A549 (cell line): ENCODE data around the gene PTPRK. TPM values are rescaled to one million over a fixed set of nuclear protein-coding genes. Genes with fewer than 3 reads are reported as not detected.

ENCODE experiments used
- ATAC-seq, 2 experiments: fragments of 200-7000 bp in 1 of 2; fragments of >200 bp in 1 of 2; cut with Nextera tagmentation in 1 of 2; cut with Tn5 transposase in 1 of 2; 3 replicates each; pipeline versions ENCODE4 v1.8.0 to v1.9.1; 2018 to 2020; ENCODE audit warnings: mild to moderate bottlenecking in 1 of 2, moderate library complexity in 1 of 2
- CTCF ChIA-PET: fragments of 300-600 bp; sonication (Branson Sonifier 250); formaldehyde crosslinking; extraction: SDS; loops from one replicate; lab custom pipeline; 2021; ENCODE audit warnings: antibody characterized with exemption, inconsistent platforms; lab: Yijun Ruan, JAX
- POLR2A ChIA-PET: fragments of 350-600 bp; formaldehyde crosslinking; extraction: SDS; loops from one replicate; lab custom pipeline; 2021; ENCODE audit warnings: antibody characterized with exemption, inconsistent platforms; lab: Yijun Ruan, JAX
- DNase-seq, 2 experiments: peaks; one replicate each; pipeline versions ENCODE4 v3.0.0 to v3.0.0-alpha.2; 2011 to 2016; ENCODE audit warnings: low read depth in 1 of 2, low spot score in 1 of 2
- FAIRE-seq: peaks from 2 replicates; lab custom pipeline; 2011; peaks lifted over from hg19 to GRCh38; lab: Jason Lieb, UNC
- H3K27ac ChIP-seq, 2 experiments: fragments of >200 bp; sonication (Bioruptor Twin); formaldehyde crosslinking; 3 replicates each; pipeline ENCODE4 v1.5.1; 2016 to 2017
- H3K4me1 ChIP-seq: fragments of >200 bp; sonication (Bioruptor Twin); formaldehyde crosslinking; 3 replicates; pipeline ENCODE4 v1.6.1; 2016
- H3K4me2 ChIP-seq: fragments of >200 bp; sonication (Bioruptor Twin); formaldehyde crosslinking; 3 replicates; pipeline ENCODE4 v1.6.1; 2016
- H3K4me3 ChIP-seq: fragments of >200 bp; sonication (Bioruptor Twin); formaldehyde crosslinking; 3 replicates; pipeline ENCODE4 v1.5.1; 2016
- H3K9me3 ChIP-seq: fragments of >200 bp; sonication (Bioruptor Twin); formaldehyde crosslinking; 3 replicates; pipeline ENCODE4 v1.6.1; 2016
- CEBPB ChIP-seq, 2 experiments: fragments of >200 bp in 1 of 2; sonication (Bioruptor Twin) in 1 of 2; formaldehyde crosslinking in 1 of 2; IDR thresholded peaks; 2 replicates each; pipeline ENCODE4 v1.6.1; 2012 to 2016
- EP300 ChIP-seq, 2 experiments: fragments of >200 bp; sonication (Bioruptor Twin); formaldehyde crosslinking; IDR thresholded peaks; 2 replicates in 1 of 2; 3 replicates in 1 of 2; pipeline ENCODE4 v1.6.1; 2016 to 2017
- FOSL2 ChIP-seq, 2 experiments: fragments of 450-650 bp in 1 of 2; fragments of >200 bp in 1 of 2; sonication (Bioruptor Twin) in 1 of 2; formaldehyde crosslinking; IDR thresholded peaks; 2 replicates each; pipeline versions ENCODE4 v1.5.0 to v1.6.1; 2016 to 2020; ENCODE audit warnings: mild to moderate bottlenecking in 1 of 2, moderate library complexity in 1 of 2
- HDAC2 ChIP-seq: fragments of 200-600 bp; sonication (generic); IDR thresholded peaks from 2 replicates; pipeline ENCODE4 v1.6.1; 2016
- MYC ChIP-seq: IDR thresholded peaks from 2 replicates; pipeline ENCODE4 v1.6.1; 2012; ENCODE audit warnings: mild to moderate bottlenecking, inconsistent platforms, low read length, improper control_type of control experiment, borderline replicate concordance
- NFE2L2 ChIP-seq: fragments of 150-350 bp; conservative IDR thresholded peaks from 2 replicates; pipeline ENCODE4 v1.6.1; 2014; ENCODE audit warnings: low read length
- RAD21 ChIP-seq, 2 experiments: fragments of >200 bp in 1 of 2; sonication (Bioruptor Twin) in 1 of 2; formaldehyde crosslinking in 1 of 2; IDR thresholded peaks in 1 of 2; conservative IDR thresholded peaks in 1 of 2; 2 replicates in 1 of 2; 3 replicates in 1 of 2; pipeline ENCODE4 v1.6.1; 2012 to 2018; ENCODE audit warnings: inconsistent platforms in 1 of 2
- RNF2 ChIP-seq: fragments of 200-600 bp; sonication (generic); IDR thresholded peaks from 2 replicates; pipeline ENCODE4 v1.6.1; 2016; ENCODE audit warnings: low read depth, mild to moderate bottlenecking, antibody characterized with exemption, moderate library complexity, borderline replicate concordance
- TFCP2L1 ChIP-seq: fragments of 250-450 bp; sonication (Bioruptor Pico); IDR thresholded peaks from 2 replicates; pipeline ENCODE4 v1.5.0; 2021; ENCODE audit warnings: mild to moderate bottlenecking
- WGBS: methylation state at CpG from one replicate; pipeline ENCODE4 v1.1.6; 2017; ENCODE audit errors: missing lambda C conversion rate; 5-methylcytosine and 5-hydroxymethylcytosine counted together
- polyA plus RNA-seq, 4 experiments: library from polyadenylated mRNA; depleted of rRNA in 3 of 4; stranded (reverse); fragments of >200 nt; fragmentation: RNase III in 1 of 4; extraction: RNeasy Plus Mini Kit Qiagen cat#74134 plus additional on column Dnase treatment in 1 of 4; gene quantifications; 2 replicates in 3 of 4; 3 replicates in 1 of 4; pipeline ENCODE4 v1.2.3, GENCODE V29; 2011 to 2017
- TF ChIP-seq, protein P1 (sequence below): IDR thresholded peaks from 2 replicates; pipeline ENCODE4 v1.6.1; 2012
- TF ChIP-seq, protein P2 (sequence below): fragments of 200-600 bp; sonication (generic); IDR thresholded peaks from 2 replicates; pipeline ENCODE4 v1.6.1; 2016; ENCODE audit warnings: antibody characterized with exemption, mild to moderate bottlenecking, moderate library complexity
- TF ChIP-seq, protein P3 (sequence below): IDR thresholded peaks from 2 replicates; pipeline ENCODE4 v1.6.1; 2012
- TF ChIP-seq, protein P4 (sequence below): fragments of 150-350 bp; IDR thresholded peaks from 2 replicates; pipeline ENCODE4 v1.6.1; 2014; ENCODE audit warnings: low read depth, mild to moderate bottlenecking, low read length
- TF ChIP-seq, protein P5 (sequence below): IDR thresholded peaks from 2 replicates; pipeline ENCODE4 v1.6.1; 2012; ENCODE audit warnings: low read depth, borderline replicate concordance
- TF ChIP-seq, protein P6 (sequence below): fragments of 450-650 bp; IDR thresholded peaks from 2 replicates; pipeline ENCODE4 v1.6.1; 2014; ENCODE audit warnings: antibody characterized with exemption
- TF ChIP-seq, protein P7 (sequence below): fragments of 250-450 bp; sonication (Bioruptor Pico); IDR thresholded peaks from 2 replicates; pipeline ENCODE4 v1.5.0; 2020; ENCODE audit warnings: low read depth, mild to moderate bottlenecking, moderate library complexity

PTPRK gene
- polyA plus RNA-seq, 2 of the 4 experiments (the other 2 are of a cell fraction), result 14.4 to 16.1 TPM

DNA sequence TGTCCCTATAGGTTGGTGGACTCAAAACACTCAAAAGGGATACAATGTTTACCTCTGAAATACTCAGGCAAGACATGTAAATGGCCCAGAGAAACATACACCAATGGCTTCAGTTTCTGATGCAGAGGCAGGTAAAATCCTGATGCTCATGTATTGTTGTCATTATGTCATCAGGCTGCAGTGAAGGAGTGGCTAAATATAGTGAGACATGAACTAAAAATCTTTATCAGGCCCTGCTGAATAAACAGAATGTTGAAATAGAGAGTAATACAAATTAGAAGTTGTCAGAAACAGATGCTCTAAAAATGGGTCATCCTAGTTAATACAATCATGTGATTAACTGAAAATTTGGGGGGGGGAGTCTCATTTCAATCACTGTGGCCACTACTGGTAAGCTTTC is 20.4 kb downstream of the PTPRK start:
- TF ChIP-seq, protein P1, sequence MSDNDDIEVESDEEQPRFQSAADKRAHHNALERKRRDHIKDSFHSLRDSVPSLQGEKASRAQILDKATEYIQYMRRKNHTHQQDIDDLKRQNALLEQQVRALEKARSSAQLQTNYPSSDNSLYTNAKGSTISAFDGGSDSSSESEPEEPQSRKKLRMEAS, result no peak
- TF ChIP-seq FOSL2 (IDR thresholded peaks at IDR 0.05), result no peak
- TF ChIP-seq FOSL2 (CRISPR knock-in tag; IDR thresholded peaks at IDR 0.05), result peak; percentile 27; the same call in 1 of the 2 replicates
- H3K9me3 ChIP-seq, result no peaks in the 10 kb centered on the region
- H3K4me3 ChIP-seq, result no peak overlapping the region
- CTCF ChIA-PET, result interaction anchor here (1.5 kb wide), 1 partner anchor 20 kb away, joined by 3 read pairs; the partner anchor contains the start of gene PTPRK
- POLR2A ChIA-PET, result no interaction called here
- FAIRE-seq, result no peak
- peak overlapping the region; percentile 60 to 74 for H3K27ac ChIP-seq
- H3K4me2 ChIP-seq, result peak overlapping the region; percentile 73
- peaks cover 71% of the 10 kb centered on the region for H3K4me1 ChIP-seq
- peak in 1 of 2 experiments; percentile 45 for DNase-seq
- peak; percentile 56 to 69; a peak in 5 of 6 replicates for ATAC-seq

DNA sequence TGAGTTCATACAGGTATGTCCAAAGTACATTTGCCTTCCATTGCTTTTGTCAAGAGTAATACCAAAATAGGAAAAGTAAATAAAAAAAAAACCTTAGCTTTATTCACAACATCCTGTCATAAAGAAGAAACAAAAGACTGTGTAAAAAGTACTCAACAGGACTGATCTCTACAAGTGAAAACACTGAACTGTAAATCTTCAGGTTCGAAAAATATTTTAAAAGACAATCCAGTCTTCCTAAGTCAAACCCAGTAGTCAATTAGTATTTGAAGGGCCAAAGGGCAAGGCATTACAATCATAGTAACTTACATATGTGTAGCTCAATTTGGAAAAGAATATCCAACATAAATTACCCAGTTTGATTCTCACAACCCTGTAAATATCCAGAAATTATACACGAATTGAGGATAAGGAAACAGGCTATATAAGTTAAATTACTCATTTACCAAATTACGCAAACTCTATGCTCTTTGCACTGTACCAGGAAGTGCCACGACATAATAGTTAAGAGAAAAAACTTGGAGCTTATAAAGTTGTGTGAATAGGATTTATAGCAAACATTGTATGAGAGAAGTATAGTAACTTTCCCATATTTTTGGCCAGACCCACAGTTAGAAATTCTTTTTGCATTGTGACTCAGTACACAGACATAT is 21.2 kb downstream of the PTPRK start:
- ChIA-PET CTCF (interaction anchor here (1.0 to 1.5 kb wide), 2 partner anchors 17 to 21 kb away, joined by 3 to 5 read pairs; partner anchors contain the start of gene PTPRK), POLR2A (no interaction called here)
- WGBS, result 3% methylated on average over 4 of the region's 4 CpGs
- FAIRE-seq (no peak), ATAC-seq (peak; percentile 50 to 79; a peak in 3 of 6 replicates), DNase-seq (peak in 1 of 2 experiments; percentile 65)
- H3K9me3 ChIP-seq, result no peaks in the 10 kb centered on the region
- peaks cover 63% of the 10 kb centered on the region for H3K4me1 ChIP-seq
- peak overlapping the region; percentile 73 for H3K4me2 ChIP-seq
- H3K27ac ChIP-seq, result peak overlapping the region; percentile 60 to 74; a peak in 5 of 6 replicates
- no peak for TF ChIP-seq NFE2L2
- TF ChIP-seq, protein P2, sequence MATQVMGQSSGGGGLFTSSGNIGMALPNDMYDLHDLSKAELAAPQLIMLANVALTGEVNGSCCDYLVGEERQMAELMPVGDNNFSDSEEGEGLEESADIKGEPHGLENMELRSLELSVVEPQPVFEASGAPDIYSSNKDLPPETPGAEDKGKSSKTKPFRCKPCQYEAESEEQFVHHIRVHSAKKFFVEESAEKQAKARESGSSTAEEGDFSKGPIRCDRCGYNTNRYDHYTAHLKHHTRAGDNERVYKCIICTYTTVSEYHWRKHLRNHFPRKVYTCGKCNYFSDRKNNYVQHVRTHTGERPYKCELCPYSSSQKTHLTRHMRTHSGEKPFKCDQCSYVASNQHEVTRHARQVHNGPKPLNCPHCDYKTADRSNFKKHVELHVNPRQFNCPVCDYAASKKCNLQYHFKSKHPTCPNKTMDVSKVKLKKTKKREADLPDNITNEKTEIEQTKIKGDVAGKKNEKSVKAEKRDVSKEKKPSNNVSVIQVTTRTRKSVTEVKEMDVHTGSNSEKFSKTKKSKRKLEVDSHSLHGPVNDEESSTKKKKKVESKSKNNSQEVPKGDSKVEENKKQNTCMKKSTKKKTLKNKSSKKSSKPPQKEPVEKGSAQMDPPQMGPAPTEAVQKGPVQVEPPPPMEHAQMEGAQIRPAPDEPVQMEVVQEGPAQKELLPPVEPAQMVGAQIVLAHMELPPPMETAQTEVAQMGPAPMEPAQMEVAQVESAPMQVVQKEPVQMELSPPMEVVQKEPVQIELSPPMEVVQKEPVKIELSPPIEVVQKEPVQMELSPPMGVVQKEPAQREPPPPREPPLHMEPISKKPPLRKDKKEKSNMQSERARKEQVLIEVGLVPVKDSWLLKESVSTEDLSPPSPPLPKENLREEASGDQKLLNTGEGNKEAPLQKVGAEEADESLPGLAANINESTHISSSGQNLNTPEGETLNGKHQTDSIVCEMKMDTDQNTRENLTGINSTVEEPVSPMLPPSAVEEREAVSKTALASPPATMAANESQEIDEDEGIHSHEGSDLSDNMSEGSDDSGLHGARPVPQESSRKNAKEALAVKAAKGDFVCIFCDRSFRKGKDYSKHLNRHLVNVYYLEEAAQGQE, result no peak
- no peak for TF ChIP-seq FOSL2 (IDR thresholded peaks at IDR 0.05)
- 0 out of 2 replicates have a peak, but pooled peaks have one; percentile 30 for TF ChIP-seq FOSL2 (CRISPR knock-in tag; IDR thresholded peaks at IDR 0.05)
- TF ChIP-seq, protein P3, sequence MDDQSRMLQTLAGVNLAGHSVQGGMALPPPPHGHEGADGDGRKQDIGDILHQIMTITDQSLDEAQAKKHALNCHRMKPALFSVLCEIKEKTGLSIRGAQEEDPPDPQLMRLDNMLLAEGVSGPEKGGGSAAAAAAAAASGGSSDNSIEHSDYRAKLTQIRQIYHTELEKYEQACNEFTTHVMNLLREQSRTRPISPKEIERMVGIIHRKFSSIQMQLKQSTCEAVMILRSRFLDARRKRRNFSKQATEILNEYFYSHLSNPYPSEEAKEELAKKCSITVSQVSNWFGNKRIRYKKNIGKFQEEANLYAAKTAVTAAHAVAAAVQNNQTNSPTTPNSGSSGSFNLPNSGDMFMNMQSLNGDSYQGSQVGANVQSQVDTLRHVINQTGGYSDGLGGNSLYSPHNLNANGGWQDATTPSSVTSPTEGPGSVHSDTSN, result no peak
- peak; percentile 35 to 76; a peak in 3 of 4 replicates for TF ChIP-seq CEBPB (IDR thresholded peaks at IDR 0.05)
- TF ChIP-seq, protein P4, sequence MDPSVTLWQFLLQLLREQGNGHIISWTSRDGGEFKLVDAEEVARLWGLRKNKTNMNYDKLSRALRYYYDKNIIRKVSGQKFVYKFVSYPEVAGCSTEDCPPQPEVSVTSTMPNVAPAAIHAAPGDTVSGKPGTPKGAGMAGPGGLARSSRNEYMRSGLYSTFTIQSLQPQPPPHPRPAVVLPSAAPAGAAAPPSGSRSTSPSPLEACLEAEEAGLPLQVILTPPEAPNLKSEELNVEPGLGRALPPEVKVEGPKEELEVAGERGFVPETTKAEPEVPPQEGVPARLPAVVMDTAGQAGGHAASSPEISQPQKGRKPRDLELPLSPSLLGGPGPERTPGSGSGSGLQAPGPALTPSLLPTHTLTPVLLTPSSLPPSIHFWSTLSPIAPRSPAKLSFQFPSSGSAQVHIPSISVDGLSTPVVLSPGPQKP, result no peak
- no peak for TF ChIP-seq RNF2
- TF ChIP-seq, protein P5, sequence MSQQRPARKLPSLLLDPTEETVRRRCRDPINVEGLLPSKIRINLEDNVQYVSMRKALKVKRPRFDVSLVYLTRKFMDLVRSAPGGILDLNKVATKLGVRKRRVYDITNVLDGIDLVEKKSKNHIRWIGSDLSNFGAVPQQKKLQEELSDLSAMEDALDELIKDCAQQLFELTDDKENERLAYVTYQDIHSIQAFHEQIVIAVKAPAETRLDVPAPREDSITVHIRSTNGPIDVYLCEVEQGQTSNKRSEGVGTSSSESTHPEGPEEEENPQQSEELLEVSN, result no peak
- TF ChIP-seq MYC, result no peak
- no peak for TF ChIP-seq RAD21 (conservative IDR thresholded peaks at IDR 0.05 in 1 of 2, IDR thresholded peaks at IDR 0.05 in 1 of 2)
- H3K4me3 ChIP-seq, result no peak overlapping the region

DNA sequence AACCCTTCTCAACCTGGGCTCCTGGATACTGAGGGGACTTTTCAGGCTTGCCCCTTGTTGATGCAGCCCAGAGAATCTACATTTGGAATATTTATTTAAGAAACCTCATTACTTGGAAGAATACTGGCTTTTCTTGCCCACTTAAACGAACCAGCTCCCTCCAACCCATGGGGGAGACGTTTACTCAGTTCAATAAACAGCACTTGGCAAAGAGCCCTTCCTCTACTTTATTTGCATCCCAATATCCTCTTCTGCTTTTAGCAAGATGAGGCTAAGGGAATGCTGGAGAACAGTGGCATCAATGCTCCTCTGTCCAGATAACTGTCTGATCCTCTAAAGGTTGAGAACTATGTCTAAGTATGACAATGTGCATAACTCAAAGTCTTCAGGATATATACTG is 22.2 kb downstream of the PTPRK start:
- ChIA-PET POLR2A (no interaction called here), CTCF (no interaction called here)
- DNase-seq, result no peak
- FAIRE-seq, result no peak
- Histone ChIP-seq H3K4me3 (no peak overlapping the region), H3K4me2 (peak overlapping the region; percentile 73), H3K9me3 (no peaks in the 10 kb centered on the region), H3K4me1 (peaks cover 61% of the 10 kb centered on the region), H3K27ac (peak overlapping the region; percentile 60 to 70; a peak in 5 of 6 replicates)
- no peak for TF ChIP-seq HDAC2
- TF ChIP-seq EP300 (IDR thresholded peaks at IDR 0.05), result no peak
- TF ChIP-seq, protein P6, sequence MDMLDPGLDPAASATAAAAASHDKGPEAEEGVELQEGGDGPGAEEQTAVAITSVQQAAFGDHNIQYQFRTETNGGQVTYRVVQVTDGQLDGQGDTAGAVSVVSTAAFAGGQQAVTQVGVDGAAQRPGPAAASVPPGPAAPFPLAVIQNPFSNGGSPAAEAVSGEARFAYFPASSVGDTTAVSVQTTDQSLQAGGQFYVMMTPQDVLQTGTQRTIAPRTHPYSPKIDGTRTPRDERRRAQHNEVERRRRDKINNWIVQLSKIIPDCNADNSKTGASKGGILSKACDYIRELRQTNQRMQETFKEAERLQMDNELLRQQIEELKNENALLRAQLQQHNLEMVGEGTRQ, result no peak
- TF ChIP-seq, protein P7, sequence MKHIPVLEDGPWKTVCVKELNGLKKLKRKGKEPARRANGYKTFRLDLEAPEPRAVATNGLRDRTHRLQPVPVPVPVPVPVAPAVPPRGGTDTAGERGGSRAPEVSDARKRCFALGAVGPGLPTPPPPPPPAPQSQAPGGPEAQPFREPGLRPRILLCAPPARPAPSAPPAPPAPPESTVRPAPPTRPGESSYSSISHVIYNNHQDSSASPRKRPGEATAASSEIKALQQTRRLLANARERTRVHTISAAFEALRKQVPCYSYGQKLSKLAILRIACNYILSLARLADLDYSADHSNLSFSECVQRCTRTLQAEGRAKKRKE (CRISPR knock-in tag), result no peak
- no peak for TF ChIP-seq TFCP2L1 (CRISPR knock-in tag)
- no peak for ATAC-seq
- 5% methylated on average over 2 of the region's 2 CpGs for WGBS
